Fibroblast of villous mesenchyme (primary cell): ENCODE measurements around the gene WBP1. TPM values are rescaled to one million over a fixed set of nuclear protein-coding genes. Genes with fewer than 3 reads are reported as not detected.

Experiments used
- DNase-seq: peaks from one replicate; pipeline ENCODE4 v3.0.0-alpha.2; 2010; ENCODE audit warnings: low read depth
- H3K4me3 ChIP-seq: 2 replicates; pipeline ENCODE4 v1.5.1; 2011; ENCODE audit warnings: low read depth, mild to moderate bottlenecking, low read length
- total RNA-seq: library from RNA; depleted of rRNA; stranded (reverse); fragments of >200 nt; gene quantifications from 2 replicates; pipeline ENCODE4 v1.2.3, GENCODE V29; 2012
- TF ChIP-seq, protein P1 (sequence below): IDR thresholded peaks from 2 replicates; pipeline ENCODE4 v1.5.1; 2012; ENCODE audit warnings: low read depth, mild to moderate bottlenecking, low read length; ENCODE audit not compliant: insufficient read depth

The WBP1 gene
- total RNA-seq, 1 donor = 50.5 TPM

DNA sequence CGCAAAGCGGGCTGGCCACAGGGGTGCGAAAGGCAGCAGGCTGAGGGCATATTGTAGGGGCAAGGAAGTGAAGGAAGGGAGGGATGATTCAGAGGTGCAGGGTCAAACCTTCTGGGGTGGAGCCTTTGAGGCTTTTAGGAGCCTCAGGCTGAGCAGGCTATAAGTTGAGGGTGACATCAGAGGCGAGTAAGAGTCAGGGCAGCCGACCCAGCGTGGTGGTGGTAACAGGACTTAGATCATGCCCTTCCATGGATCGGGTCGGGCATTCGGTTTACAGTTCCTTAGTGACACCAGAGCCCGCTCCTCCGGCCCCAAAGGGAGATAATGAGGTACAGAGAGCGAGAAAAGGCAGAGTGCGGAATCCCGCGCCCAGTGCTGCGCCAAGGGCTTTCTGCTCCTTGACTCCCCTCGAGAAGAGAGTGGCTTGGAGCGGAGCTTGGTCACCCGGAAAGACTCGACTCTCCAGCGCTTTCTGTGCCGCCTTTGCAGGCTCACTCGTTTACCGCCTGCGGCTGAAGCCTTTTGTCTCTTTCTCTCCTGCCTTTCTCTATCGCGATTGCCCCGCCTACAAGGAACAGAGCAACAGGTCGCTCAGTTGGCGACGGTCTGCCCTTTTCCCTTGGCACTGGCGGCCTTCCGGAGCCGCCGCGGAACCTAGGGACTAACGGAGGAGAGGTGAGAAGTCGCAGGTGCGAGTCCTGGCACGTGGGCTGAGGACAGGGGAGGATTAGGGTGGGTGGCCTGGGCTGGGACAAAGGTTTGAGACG lies 40.4 kb downstream of the WBP1 start:
- DNase-seq = peak; percentile 36
- peak overlapping the region; percentile 57 for H3K4me3 ChIP-seq

GRCh38 chr2:74499267-74499939 lies 41.2 kb downstream of the WBP1 start, which contains the start of gene LBX2:
LBX2 (minus strand) TSS chr2:74499603; CDS start chr2:74499537, 66 bp downstream.
- peak within 1 kb of the TSS; percentile 57 for H3K4me3 ChIP-seq
- TF ChIP-seq, protein P1, sequence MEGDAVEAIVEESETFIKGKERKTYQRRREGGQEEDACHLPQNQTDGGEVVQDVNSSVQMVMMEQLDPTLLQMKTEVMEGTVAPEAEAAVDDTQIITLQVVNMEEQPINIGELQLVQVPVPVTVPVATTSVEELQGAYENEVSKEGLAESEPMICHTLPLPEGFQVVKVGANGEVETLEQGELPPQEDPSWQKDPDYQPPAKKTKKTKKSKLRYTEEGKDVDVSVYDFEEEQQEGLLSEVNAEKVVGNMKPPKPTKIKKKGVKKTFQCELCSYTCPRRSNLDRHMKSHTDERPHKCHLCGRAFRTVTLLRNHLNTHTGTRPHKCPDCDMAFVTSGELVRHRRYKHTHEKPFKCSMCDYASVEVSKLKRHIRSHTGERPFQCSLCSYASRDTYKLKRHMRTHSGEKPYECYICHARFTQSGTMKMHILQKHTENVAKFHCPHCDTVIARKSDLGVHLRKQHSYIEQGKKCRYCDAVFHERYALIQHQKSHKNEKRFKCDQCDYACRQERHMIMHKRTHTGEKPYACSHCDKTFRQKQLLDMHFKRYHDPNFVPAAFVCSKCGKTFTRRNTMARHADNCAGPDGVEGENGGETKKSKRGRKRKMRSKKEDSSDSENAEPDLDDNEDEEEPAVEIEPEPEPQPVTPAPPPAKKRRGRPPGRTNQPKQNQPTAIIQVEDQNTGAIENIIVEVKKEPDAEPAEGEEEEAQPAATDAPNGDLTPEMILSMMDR = no peak
- DNase-seq = peak; percentile 37

More for the DNA sequence above, 40.4 kb downstream of the WBP1 start:
- TF ChIP-seq, protein P1 = no peak

DNA sequence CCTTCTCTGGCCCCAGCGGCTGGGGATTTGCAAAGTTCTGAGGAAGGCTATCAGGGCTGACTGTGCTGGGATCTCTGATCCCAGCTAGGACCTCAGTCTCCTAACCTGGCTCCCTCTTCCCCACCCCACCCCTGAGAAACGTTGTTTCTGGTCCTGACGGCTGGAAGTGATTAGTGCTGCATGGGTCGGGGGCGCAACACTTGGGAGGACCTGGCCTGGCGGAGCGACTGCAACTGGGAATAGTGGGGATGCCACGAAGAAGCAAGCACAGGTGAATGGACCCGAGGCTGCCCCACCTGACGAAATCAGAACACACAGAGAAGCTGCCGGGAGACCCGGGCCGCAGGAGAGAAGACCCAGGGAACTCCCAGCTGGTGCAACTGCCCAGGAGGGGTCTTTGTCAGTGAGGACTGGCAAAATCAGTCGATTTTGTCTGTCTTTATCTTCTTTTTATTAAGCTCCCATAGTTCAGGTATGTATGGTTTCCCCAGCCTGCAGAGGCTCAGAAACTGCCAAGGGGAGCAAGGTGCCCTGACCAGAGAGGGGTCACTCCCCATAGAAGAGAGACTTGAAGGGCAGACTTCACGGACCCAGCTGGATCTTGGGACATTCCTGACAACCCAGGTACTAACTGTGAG lies 41.8 kb downstream of the WBP1 start:
- H3K4me3 ChIP-seq = peak overlapping the region; percentile 57
- TF ChIP-seq, protein P1 = no peak
- DNase-seq = no peak

- TF ChIP-seq, protein P1 = no peak
- no peak overlapping the region for H3K4me3 ChIP-seq
- DNase-seq = no peak
Measured at GRCh38 chr2:74500578-74500946, 42.3 kb downstream of the WBP1 start.

- peak overlapping the region; percentile 71 for H3K4me3 ChIP-seq
- DNase-seq = no peak
- TF ChIP-seq, protein P1 = no peak
Measured at GRCh38 chr2:74501335-74502071, 43.3 kb downstream of the WBP1 start.

- DNase-seq = no peak
- H3K4me3 ChIP-seq = peak overlapping the region; percentile 71
- TF ChIP-seq, protein P1 = no peak
Measured at GRCh38 chr2:74502147-74502719, 44.0 kb downstream of the WBP1 start.
